GM12878 (cell line): ENCODE data around the gene ZFP14.

ENCODE experiments used
- BHLHE40 ChIP-seq, 2 experiments: fragments of 450-650 bp in 1 of 2; IDR thresholded peaks; 2 replicates each; pipeline ENCODE4 v1.6.1; 2011 to 2017; ENCODE audit warnings: low read depth in 2 of 2, borderline replicate concordance in 1 of 2, improper control_type of control experiment in 1 of 2, low read length in 1 of 2, mild to moderate bottlenecking in 1 of 2
- CTCF ChIP-seq, 3 experiments: IDR thresholded peaks in 2 of 3; conservative IDR thresholded peaks in 1 of 3; 2 replicates each; pipeline ENCODE4 v1.5.1; 2011; ENCODE audit warnings: low read depth in 3 of 3, low read length in 3 of 3, mild to moderate bottlenecking in 3 of 3, control low read depth in 2 of 3, moderate library complexity in 2 of 3, inconsistent platforms in 1 of 3, mixed read lengths in 1 of 3; ENCODE audit not compliant: control insufficient read depth in 2 of 3, insufficient read depth in 1 of 3; ENCODE audit errors: extremely low read depth in 1 of 3
- EGR1 ChIP-seq, 2 experiments: IDR thresholded peaks; 1 replicate in 1 of 2; 2 replicates in 1 of 2; pipeline ENCODE4 v1.6.1; 2011 to 2012; ENCODE audit warnings: low read depth in 2 of 2, low read length in 2 of 2, borderline replicate concordance in 1 of 2, mild to moderate bottlenecking in 1 of 2, moderate library complexity in 1 of 2
- ELK1 ChIP-seq: IDR thresholded peaks from 2 replicates; pipeline ENCODE4 v1.6.1; 2012; ENCODE audit warnings: low read depth, low read length, improper control_type of control experiment
- POLR2A ChIP-seq: IDR thresholded peaks from 2 replicates; pipeline ENCODE4 v1.6.1; 2011; ENCODE audit warnings: low read depth, mild to moderate bottlenecking, low read length
- TF ChIP-seq, protein P1 (sequence below): IDR thresholded peaks from 2 replicates; pipeline ENCODE4 v1.6.1; 2012; ENCODE audit warnings: low read depth, low read length, improper control_type of control experiment

GRCh38 chr19:36373638-36374156 is 5.3 kb downstream of the ZFP14 start:
- no peak for TF ChIP-seq POLR2A
- TF ChIP-seq BHLHE40 (IDR thresholded peaks at IDR 0.05; ENCODE audit: borderline replicate concordance in 1 of 2, low read depth in 2 of 2, low read length in 1 of 2), result no peak
- TF ChIP-seq, protein P1, sequence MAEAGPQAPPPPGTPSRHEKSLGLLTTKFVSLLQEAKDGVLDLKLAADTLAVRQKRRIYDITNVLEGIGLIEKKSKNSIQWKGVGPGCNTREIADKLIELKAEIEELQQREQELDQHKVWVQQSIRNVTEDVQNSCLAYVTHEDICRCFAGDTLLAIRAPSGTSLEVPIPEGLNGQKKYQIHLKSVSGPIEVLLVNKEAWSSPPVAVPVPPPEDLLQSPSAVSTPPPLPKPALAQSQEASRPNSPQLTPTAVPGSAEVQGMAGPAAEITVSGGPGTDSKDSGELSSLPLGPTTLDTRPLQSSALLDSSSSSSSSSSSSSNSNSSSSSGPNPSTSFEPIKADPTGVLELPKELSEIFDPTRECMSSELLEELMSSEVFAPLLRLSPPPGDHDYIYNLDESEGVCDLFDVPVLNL, result no peak
- no peak for TF ChIP-seq CTCF (IDR thresholded peaks at IDR 0.05 in 2 of 3, conservative IDR thresholded peaks at IDR 0.05 in 1 of 3; ENCODE audit: control insufficient read depth in 2 of 3, extremely low read depth in 1 of 3, insufficient read depth in 1 of 3, low read depth in 3 of 3, low read length in 3 of 3)
- no peak for TF ChIP-seq EGR1 (IDR thresholded peaks at IDR 0.05; ENCODE audit: borderline replicate concordance in 1 of 2, low read depth in 2 of 2, low read length in 2 of 2)
- TF ChIP-seq ELK1, result no peak
